Stimulated activated CD4-positive, alpha-beta T cell treated with anti-CD3 and anti-CD28 coated beads, Interleukin-15, amount 100 ng/mL, for 48 hours (primary cell): ENCODE data around the gene RPS6KA4.

ENCODE experiments used
- DNase-seq, 2 donors: peaks; one replicate each; pipeline ENCODE4 v3.0.0-alpha.2; 2020; ENCODE audit warnings: low read depth in 2 of 2

RPS6KA4 gene

GRCh38 chr11:64419257-64419790 lies 60.4 kb downstream of the RPS6KA4 start:
- no peak for DNase-seq

GRCh38 chr11:64419818-64420485 lies 61.0 kb downstream of the RPS6KA4 start:
- DNase-seq, result no peak
